ENCODE measurements around the gene ARG2.

DNA sequence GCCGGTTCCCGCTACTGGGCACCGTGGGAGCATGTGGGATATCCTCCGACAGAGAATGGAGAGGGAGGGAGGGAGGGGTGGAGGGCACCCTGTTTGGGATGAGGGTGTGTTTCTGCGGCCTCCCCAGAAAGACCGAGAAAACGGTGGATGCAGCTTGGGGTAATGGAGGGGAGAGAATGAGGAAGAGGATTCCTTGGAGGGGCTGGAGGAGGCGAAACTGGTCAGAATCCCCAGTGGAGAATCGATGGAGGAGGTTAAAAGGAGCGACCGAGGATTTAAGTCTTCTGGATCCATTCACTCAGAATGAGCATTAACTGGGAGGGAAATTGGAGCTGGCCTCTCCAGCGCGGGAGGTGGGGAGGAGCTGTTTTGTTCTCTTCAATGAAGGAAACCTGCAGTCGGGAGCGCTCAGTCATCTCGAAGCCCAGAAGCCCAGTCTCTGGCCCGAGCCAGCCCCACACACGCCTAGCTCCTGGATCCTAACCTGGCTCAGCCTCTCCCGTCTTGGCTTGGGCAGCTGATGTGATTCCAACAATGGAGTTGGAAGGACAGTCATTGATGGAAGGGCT, 581 bp downstream of the ARG2 start:
- TF ChIP-seq, protein P1, sequence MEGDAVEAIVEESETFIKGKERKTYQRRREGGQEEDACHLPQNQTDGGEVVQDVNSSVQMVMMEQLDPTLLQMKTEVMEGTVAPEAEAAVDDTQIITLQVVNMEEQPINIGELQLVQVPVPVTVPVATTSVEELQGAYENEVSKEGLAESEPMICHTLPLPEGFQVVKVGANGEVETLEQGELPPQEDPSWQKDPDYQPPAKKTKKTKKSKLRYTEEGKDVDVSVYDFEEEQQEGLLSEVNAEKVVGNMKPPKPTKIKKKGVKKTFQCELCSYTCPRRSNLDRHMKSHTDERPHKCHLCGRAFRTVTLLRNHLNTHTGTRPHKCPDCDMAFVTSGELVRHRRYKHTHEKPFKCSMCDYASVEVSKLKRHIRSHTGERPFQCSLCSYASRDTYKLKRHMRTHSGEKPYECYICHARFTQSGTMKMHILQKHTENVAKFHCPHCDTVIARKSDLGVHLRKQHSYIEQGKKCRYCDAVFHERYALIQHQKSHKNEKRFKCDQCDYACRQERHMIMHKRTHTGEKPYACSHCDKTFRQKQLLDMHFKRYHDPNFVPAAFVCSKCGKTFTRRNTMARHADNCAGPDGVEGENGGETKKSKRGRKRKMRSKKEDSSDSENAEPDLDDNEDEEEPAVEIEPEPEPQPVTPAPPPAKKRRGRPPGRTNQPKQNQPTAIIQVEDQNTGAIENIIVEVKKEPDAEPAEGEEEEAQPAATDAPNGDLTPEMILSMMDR (IDR thresholded peaks at IDR 0.05; ENCODE audit: low read depth, low read length, poor library complexity, severe bottlenecking), result no peak
- no peak for TF ChIP-seq EZH2phosphoT487 (IDR thresholded peaks at IDR 0.05; ENCODE audit: borderline replicate concordance, low read length)
